Neural cell (in vitro differentiated cells): ENCODE data around the gene RELN. TPM values are rescaled to one million over a fixed set of nuclear protein-coding genes. Genes with fewer than 3 reads are reported as not detected.

ENCODE experiments used
- H2AFZ ChIP-seq: fragments of 200-600, 300-800 bp; sonication (generic), shearing (Covaris generic); 2 replicates; pipeline ENCODE4 v1.6.0; 2014; ENCODE audit warnings: low read depth, mild to moderate bottlenecking, antibody characterized with exemption, low read length, moderate library complexity
- H3F3A ChIP-seq: fragments of 200-600 bp; shearing (Covaris generic); 2 replicates; pipeline ENCODE4 v1.6.1; 2016; ENCODE audit warnings: mild to moderate bottlenecking, moderate library complexity, mixed read lengths, antibody characterized with exemption, low read length; ENCODE audit not compliant: insufficient read depth, poor library complexity, severe bottlenecking
- H3K27ac ChIP-seq: fragments of 200-600, 300-800 bp; sonication (generic), shearing (Covaris generic); 2 replicates; pipeline ENCODE4 v1.5.1; 2014; ENCODE audit warnings: mild to moderate bottlenecking, low read length, moderate library complexity
- H3K27me3 ChIP-seq: fragments of 300-800, 200-600 bp; sonication (generic), shearing (Covaris generic); 2 replicates; pipeline ENCODE4 v1.6.0; 2014; ENCODE audit warnings: mild to moderate bottlenecking, low read depth, low read length, moderate library complexity; ENCODE audit not compliant: insufficient read depth
- H3K36me3 ChIP-seq: fragments of 300-800, 200-600 bp; sonication (generic), shearing (Covaris generic); 2 replicates; pipeline ENCODE4 v1.5.1; 2014; ENCODE audit warnings: mild to moderate bottlenecking, antibody characterized with exemption, low read length, moderate library complexity; ENCODE audit not compliant: insufficient read depth
- H3K4me2 ChIP-seq: fragments of 300-800, 200-600 bp; sonication (generic), shearing (Covaris generic); 2 replicates; pipeline ENCODE4 v1.6.0; 2014; ENCODE audit warnings: mild to moderate bottlenecking, low read length
- H3K4me3 ChIP-seq: fragments of 300-800, 200-600 bp; sonication (generic), shearing (Covaris generic); 2 replicates; pipeline ENCODE4 v1.5.1; 2014; ENCODE audit warnings: mild to moderate bottlenecking, low read length, moderate library complexity
- H3K79me2 ChIP-seq: fragments of 200-600 bp; shearing (Covaris generic); replicated peaks from 2 replicates; pipeline ENCODE4 v1.6.0; 2014; ENCODE audit warnings: mild to moderate bottlenecking, low read length, moderate library complexity; ENCODE audit not compliant: insufficient read depth
- H3K9ac ChIP-seq: fragments of 300-800, 200-600 bp; sonication (generic), shearing (Covaris generic); 2 replicates; pipeline ENCODE4 v1.6.1; 2016; ENCODE audit warnings: mild to moderate bottlenecking, low read length, mixed read lengths
- H3K9me2 ChIP-seq: fragments of 200-600 bp; shearing (Covaris generic); 2 replicates; pipeline ENCODE4 v1.6.1; 2016; ENCODE audit warnings: mild to moderate bottlenecking, low read length, mixed read lengths; ENCODE audit not compliant: insufficient read depth
- H3K9me3 ChIP-seq: fragments of 200-600, 300-800 bp; sonication (generic), shearing (Covaris generic); 2 replicates; pipeline ENCODE4 v1.6.1; 2016; ENCODE audit warnings: mild to moderate bottlenecking, mixed run types, low read length, moderate library complexity, mixed read lengths
- H4K20me1 ChIP-seq: fragments of 200-600 bp; shearing (Covaris generic); 2 replicates; pipeline ENCODE4 v1.6.1; 2016; ENCODE audit warnings: mild to moderate bottlenecking, mixed run types; ENCODE audit not compliant: insufficient read depth
- EP300 ChIP-seq: fragments of 450-650 bp; conservative IDR thresholded peaks from 2 replicates; pipeline ENCODE4 v1.6.1; 2014; ENCODE audit warnings: antibody characterized with exemption, mild to moderate bottlenecking, moderate library complexity; ENCODE audit not compliant: poor library complexity, severe bottlenecking
- EZH2 ChIP-seq: fragments of 200-600, 300-800 bp; shearing (Covaris generic), sonication (generic); IDR thresholded peaks from 2 replicates; pipeline ENCODE4 v1.6.1; 2014; ENCODE audit warnings: antibody characterized with exemption, low read length, borderline replicate concordance, mild to moderate bottlenecking; ENCODE audit not compliant: insufficient read depth, poor library complexity, severe bottlenecking
- MXI1 ChIP-seq: fragments of 450-650 bp; conservative IDR thresholded peaks from 2 replicates; pipeline ENCODE4 v1.6.1; 2014; ENCODE audit warnings: antibody characterized with exemption, mild to moderate bottlenecking; ENCODE audit not compliant: poor library complexity, severe bottlenecking
- POLR2AphosphoS5 ChIP-seq: IDR thresholded peaks from 2 replicates; pipeline ENCODE4 v1.6.1; 2012
- RAD21 ChIP-seq: fragments of 450-650 bp; conservative IDR thresholded peaks from 2 replicates; pipeline ENCODE4 v1.6.1; 2014; ENCODE audit warnings: antibody characterized with exemption, mild to moderate bottlenecking, moderate library complexity
- SMC3 ChIP-seq: fragments of 450-650 bp; conservative IDR thresholded peaks from 2 replicates; pipeline ENCODE4 v1.6.1; 2014; ENCODE audit warnings: antibody characterized with exemption, mild to moderate bottlenecking, moderate library complexity; ENCODE audit not compliant: poor library complexity
- TAF1 ChIP-seq: IDR thresholded peaks from 2 replicates; pipeline ENCODE4 v1.6.1; 2012; ENCODE audit warnings: low read depth
- polyA plus RNA-seq: library from polyadenylated mRNA; depleted of rRNA; stranded (reverse); fragments of >200 nt; gene quantifications from 2 replicates; pipeline ENCODE4 v1.2.3, GENCODE V29; 2014
- TF ChIP-seq, protein P1 (sequence below): IDR thresholded peaks from 2 replicates; pipeline ENCODE4 v1.6.1; 2012; ENCODE audit warnings: borderline replicate concordance
- TF ChIP-seq, protein P2 (sequence below): fragments of 450-650 bp; IDR thresholded peaks from 2 replicates; pipeline ENCODE4 v1.5.1; 2014; ENCODE audit warnings: antibody characterized with exemption, mild to moderate bottlenecking, moderate library complexity; ENCODE audit not compliant: poor library complexity, severe bottlenecking

Gene RELN
- polyA plus RNA-seq, 1 donor from 2014 or later = 178 TPM

GRCh38 chr7:103704701-103705100 is 284.8 kb downstream of the RELN start:
- Histone ChIP-seq H3K9ac (no peak overlapping the region), H3K27ac (no peak overlapping the region)
- no peak for TF ChIP-seq TAF1
- no peak for TF ChIP-seq MXI1
- TF ChIP-seq RAD21 = no peak
- TF ChIP-seq, protein P1, sequence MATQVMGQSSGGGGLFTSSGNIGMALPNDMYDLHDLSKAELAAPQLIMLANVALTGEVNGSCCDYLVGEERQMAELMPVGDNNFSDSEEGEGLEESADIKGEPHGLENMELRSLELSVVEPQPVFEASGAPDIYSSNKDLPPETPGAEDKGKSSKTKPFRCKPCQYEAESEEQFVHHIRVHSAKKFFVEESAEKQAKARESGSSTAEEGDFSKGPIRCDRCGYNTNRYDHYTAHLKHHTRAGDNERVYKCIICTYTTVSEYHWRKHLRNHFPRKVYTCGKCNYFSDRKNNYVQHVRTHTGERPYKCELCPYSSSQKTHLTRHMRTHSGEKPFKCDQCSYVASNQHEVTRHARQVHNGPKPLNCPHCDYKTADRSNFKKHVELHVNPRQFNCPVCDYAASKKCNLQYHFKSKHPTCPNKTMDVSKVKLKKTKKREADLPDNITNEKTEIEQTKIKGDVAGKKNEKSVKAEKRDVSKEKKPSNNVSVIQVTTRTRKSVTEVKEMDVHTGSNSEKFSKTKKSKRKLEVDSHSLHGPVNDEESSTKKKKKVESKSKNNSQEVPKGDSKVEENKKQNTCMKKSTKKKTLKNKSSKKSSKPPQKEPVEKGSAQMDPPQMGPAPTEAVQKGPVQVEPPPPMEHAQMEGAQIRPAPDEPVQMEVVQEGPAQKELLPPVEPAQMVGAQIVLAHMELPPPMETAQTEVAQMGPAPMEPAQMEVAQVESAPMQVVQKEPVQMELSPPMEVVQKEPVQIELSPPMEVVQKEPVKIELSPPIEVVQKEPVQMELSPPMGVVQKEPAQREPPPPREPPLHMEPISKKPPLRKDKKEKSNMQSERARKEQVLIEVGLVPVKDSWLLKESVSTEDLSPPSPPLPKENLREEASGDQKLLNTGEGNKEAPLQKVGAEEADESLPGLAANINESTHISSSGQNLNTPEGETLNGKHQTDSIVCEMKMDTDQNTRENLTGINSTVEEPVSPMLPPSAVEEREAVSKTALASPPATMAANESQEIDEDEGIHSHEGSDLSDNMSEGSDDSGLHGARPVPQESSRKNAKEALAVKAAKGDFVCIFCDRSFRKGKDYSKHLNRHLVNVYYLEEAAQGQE = no peak
- no peak for TF ChIP-seq POLR2AphosphoS5
- TF ChIP-seq, protein P2, sequence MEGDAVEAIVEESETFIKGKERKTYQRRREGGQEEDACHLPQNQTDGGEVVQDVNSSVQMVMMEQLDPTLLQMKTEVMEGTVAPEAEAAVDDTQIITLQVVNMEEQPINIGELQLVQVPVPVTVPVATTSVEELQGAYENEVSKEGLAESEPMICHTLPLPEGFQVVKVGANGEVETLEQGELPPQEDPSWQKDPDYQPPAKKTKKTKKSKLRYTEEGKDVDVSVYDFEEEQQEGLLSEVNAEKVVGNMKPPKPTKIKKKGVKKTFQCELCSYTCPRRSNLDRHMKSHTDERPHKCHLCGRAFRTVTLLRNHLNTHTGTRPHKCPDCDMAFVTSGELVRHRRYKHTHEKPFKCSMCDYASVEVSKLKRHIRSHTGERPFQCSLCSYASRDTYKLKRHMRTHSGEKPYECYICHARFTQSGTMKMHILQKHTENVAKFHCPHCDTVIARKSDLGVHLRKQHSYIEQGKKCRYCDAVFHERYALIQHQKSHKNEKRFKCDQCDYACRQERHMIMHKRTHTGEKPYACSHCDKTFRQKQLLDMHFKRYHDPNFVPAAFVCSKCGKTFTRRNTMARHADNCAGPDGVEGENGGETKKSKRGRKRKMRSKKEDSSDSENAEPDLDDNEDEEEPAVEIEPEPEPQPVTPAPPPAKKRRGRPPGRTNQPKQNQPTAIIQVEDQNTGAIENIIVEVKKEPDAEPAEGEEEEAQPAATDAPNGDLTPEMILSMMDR = no peak
- no peak for TF ChIP-seq SMC3
- no peak for TF ChIP-seq EP300
- TF ChIP-seq EZH2 = no peak

DNA sequence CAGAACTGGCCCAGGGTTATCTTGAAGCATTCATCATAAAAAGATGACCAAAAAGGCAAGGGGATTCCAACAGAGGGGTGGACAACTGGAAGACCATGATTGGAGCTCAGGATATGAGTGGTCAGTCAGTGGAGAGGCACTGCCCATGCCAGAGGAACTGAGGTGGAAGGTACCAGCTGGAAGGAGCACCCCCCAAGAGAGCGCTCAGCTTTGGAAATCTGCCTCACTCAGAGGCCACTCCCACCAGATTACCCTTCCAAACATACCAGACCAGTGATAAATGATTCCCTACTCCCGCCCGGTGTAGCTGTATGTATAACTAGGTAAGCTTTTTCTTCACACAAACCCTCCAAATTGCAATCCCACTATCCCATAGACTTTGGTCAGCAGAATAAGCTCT is 286.5 kb downstream of the RELN start:
- no peak for TF ChIP-seq EZH2
- TF ChIP-seq, protein P2 = no peak
- no peak for TF ChIP-seq TAF1
- TF ChIP-seq, protein P1 = no peak
- no peak for TF ChIP-seq POLR2AphosphoS5
- TF ChIP-seq MXI1 = no peak
- no peak for TF ChIP-seq RAD21
- TF ChIP-seq EP300 = no peak
- no peak for TF ChIP-seq SMC3
- no peak overlapping the region for H2AFZ ChIP-seq
- H3K9ac ChIP-seq = no peak overlapping the region
- no peak overlapping the region for H3K4me3 ChIP-seq
- H3K4me2 ChIP-seq = no peak overlapping the region
- no peaks in the 10 kb centered on the region for H3K27me3 ChIP-seq
- H3K79me2 ChIP-seq = no peaks in the 10 kb centered on the region
- no peaks in the 10 kb centered on the region for H3K9me2 ChIP-seq
- no peak overlapping the region for H3K27ac ChIP-seq
- no peaks in the 10 kb centered on the region for H3F3A ChIP-seq
- H4K20me1 ChIP-seq = no peaks in the 10 kb centered on the region
- H3K9me3 ChIP-seq = no peaks in the 10 kb centered on the region
- H3K36me3 ChIP-seq = no peaks in the 10 kb centered on the region

More at GRCh38 chr7:103704701-103705100, 284.8 kb downstream of the RELN start:
- Histone ChIP-seq H3K27me3 (no peaks in the 10 kb centered on the region), H3K9me3 (no peaks in the 10 kb centered on the region), H3K4me3 (no peak overlapping the region), H3K9me2 (no peaks in the 10 kb centered on the region), H3K4me2 (no peak overlapping the region), H3K36me3 (no peaks in the 10 kb centered on the region), H3K79me2 (no peaks in the 10 kb centered on the region), H2AFZ (no peak overlapping the region), H4K20me1 (no peaks in the 10 kb centered on the region), H3F3A (no peaks in the 10 kb centered on the region)
